Measurements from ENCODE around the gene BTG3.

The BTG3 gene

DNA sequence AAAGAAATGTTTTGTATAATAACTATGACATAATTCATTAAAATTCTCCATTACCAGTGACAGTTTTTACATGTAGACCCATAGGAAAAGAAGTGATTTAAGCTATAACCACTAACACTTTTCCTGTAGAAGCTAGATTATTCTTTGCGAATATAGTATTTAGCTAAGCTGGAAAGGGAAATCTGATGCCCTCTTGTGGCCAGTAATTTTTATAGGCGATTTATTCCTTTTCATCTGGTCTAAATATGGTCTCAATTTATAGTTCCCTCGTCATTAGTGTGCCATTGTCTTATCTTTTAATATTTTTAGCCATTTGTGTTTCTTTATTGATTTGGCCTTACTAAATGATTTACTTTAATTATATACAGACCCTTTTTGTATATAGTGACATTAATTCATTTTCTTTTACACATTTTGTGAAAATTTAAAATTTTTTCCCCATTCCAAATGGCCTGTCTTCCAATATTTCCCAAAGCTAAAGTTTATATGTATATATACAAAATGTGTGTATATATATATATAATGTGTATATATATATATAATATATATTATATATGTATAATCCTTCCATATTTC, 26.7 kb downstream of the BTG3 start:
- DNase-seq (ENCODE audit: low spot score), result no peak

DNA sequence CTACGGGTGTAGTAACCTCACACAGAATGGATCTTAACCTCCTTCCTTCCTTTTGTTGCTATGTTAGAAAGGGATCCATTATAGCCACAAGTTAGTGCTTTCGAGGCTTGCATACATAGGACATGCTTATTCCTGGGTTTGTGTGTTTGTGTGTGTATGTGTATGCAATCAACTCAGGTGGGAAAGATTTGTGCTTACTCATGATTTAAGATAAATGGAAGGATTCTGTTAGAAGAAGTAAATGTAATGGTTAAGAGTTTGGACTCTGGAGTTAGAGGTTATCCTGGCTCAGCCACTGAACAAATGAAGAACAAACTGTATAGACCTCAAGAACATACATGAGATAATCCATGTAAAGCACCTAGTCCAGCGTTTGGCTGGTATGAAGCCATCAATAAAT, 28.8 kb downstream of the BTG3 start:
- DNase-seq (ENCODE audit: low spot score), result no peak

DNA sequence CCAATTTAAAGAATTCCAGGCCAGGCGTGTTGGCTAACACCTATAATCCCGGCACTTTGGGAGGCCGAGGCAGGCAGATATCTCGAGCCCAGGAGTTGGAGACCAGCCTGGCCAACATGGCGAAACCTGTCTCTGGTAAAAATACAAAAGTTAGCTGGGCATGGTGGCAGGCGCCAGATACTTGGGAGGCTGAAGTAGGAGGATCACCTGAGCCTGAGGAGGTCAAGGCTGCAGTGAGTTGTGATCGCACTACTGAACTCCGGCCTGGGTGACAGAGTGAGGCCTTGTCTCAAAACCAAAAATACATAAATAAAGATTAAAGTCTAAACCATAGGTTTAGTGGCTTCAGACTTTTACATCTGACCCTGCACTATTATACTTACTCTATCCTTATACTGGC, 32.4 kb downstream of the BTG3 start:
- DNase-seq (ENCODE audit: low spot score), result no peak

DNA sequence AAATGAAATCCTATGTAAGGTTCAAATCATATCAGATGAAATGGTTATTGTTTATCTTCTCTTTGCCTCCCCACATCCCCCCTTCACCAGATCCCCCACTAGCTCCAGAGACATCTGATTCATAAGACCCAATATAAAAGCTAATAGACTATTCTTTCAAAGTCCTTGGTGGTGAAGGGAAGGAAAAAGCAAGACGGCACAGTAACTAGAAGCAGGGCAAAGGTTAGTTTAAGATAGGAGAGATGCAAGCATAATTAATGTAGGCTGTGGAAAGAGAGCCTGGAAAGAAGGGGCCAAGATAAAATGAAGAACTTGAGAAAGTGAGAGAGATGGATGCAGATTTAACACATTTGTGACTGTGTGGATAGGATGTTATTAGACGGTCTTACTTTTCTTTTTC, 33.8 kb downstream of the BTG3 start:
- no peak for DNase-seq (ENCODE audit: low spot score)

DNA sequence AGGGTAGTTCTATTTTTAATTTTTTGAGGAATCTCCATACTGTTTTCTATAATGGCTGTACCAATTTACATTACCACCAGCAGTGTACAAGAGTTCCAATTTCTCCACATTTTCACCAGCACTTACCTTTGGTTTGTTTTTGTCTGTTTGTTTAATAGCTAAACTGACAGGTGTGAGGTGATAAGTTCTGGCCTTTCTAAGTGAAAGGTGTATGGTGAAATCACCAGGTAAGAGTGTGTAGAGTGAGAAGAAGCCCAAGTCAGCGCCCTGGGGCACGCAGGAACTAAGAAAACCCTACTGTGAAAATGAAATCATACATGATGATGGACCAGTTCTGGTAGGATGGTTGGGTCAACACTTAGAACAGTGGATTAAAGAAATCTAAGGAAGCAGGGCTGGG, 34.5 kb downstream of the BTG3 start:
- no peak for DNase-seq (ENCODE audit: low spot score)

DNA sequence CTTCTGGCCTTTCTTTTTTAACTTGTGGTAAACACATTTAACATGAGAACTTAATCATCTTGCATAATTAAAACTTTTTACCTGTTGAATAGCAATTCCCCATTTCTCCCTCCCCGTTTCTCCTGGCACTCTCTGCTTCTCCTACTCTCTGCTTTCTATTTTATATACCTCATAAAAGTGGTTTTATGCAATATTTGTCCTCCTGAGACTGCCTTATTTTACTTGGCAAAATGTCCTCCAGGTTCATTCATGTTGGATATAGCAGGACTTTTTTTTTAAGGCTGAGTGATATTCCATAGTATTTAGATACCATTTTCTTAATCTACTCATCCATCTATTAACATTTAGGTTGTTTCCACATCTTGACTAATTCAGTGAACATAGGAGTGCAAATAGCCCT, 35.0 kb downstream of the BTG3 start:
- DNase-seq (ENCODE audit: low spot score), result no peak

DNA sequence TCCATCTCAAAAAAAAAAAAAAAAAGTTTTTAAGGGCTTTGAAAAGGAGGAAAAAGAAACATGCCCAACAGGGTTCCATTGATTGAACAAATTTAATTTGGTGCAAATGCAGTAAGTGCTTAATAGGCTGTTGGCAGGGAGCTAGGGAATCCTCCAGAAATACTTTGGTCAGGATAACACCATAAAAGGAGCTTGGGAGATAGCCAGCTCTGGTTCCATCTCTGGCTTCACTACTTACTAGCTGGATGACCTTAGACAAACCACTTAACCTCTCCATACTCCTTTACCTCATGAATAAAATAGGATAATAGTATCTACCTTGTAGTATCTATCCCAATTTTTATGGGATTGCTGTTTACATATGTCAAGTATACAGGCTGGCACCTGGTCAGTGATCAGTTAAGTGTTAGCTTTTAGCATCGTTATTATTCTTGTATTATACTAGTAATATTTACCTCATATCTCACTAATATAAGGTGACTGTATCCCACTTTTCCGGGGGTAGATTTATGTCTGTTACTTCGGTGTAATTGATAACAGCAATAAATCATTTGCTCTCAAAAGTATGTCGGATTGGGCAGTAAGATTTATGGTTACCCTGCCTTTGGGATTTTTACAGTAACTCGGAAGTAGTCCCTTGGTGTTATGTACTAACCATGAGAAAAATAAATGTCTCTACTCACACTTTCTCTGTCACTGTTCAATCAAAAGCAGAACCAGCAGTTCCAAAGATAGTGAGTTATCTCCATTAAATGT, 36.4 kb downstream of the BTG3 start:
- DNase-seq (ENCODE audit: low spot score), result no peak

DNA sequence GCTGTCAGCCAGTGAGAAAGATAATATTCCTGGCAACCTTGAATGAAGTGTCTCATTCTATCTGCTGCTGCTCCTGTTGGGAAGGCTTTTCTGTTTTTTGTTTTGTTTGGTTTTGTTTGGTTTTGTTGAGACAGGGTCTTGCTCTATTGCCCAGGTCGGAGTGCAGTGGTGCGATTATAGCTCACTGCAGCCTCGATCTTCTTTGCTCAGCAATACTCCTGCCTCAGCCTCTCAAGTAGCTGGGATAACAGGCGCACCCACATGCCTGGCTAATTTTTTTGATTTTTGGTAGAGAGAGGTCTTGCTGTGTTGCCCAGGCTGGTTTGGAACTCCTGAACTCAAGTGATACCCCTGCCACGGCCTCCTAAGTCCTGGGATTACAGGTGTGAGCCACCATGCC, 37.6 kb downstream of the BTG3 start:
- no peak for DNase-seq (ENCODE audit: low spot score)

DNA sequence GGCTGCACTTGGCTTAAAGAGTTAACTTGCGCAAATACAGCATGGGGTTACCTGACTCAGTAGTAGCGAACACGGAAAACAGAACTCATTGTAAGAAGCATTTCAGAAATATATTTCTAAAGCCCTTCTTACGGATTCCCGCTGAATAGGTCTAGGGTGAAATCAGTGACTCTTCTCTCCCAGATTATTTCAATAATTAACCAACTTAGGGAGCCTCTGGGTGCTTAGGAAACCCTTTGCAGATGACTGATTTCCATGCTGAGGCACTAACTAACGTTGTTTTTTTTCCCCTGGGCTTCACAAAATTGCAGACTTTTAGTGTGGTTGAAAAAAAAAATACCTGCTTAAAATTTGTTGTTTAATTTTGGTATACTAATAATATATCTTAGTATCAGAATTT, 40.3 kb downstream of the BTG3 start:
- no peak for DNase-seq (ENCODE audit: low spot score)

DNA sequence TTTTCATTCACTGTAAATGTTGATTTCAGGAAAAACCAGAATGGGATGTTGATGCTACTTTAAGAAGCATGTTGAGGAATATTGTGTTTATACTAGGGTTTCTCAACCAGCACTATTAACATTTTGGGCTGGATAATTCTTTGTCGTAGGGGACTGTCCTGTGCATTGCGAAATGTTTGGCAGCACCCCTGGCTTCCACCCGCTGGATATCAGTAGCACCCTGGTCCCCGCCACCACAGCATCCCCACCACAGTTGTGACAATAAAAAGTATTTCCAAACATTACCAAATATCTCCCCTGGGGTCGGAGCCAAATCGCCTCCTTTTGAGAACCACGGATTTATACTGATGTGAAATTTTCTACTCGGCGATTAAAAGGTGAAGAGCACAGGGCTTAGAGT, 41.9 kb downstream of the BTG3 start:
- DNase-seq (ENCODE audit: low spot score), result no peak

DNA sequence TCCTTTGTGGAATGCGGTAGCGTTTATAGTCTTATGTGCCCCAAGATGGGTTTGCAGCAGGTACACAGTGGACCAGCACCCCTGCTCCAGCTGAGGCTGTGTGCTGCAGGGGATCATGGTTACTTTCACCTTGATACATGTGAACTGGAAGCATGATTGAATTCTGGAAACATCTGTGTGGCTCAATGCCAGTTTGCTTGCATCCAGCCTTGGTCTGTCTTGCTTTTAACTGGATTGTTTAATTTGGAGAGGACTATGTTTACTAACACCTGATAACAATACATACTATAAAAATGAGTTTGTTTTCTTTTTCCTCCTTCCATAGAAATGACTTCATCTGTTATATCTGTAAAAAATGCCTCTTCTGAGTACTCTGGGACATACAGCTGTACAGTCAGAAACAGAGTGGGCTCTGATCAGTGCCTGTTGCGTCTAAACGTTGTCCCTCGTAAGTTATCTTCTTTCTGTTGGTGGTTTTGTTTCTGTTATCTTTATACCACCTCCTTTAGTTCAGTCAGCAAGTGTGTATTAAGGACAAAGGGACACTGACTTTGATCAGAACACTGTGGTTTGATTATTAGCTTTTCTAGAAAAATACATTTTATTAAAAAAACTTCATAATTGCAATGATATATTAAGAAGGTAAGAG, 52.2 kb downstream of the BTG3 start:
- no peak for DNase-seq (ENCODE audit: low spot score)

DNA sequence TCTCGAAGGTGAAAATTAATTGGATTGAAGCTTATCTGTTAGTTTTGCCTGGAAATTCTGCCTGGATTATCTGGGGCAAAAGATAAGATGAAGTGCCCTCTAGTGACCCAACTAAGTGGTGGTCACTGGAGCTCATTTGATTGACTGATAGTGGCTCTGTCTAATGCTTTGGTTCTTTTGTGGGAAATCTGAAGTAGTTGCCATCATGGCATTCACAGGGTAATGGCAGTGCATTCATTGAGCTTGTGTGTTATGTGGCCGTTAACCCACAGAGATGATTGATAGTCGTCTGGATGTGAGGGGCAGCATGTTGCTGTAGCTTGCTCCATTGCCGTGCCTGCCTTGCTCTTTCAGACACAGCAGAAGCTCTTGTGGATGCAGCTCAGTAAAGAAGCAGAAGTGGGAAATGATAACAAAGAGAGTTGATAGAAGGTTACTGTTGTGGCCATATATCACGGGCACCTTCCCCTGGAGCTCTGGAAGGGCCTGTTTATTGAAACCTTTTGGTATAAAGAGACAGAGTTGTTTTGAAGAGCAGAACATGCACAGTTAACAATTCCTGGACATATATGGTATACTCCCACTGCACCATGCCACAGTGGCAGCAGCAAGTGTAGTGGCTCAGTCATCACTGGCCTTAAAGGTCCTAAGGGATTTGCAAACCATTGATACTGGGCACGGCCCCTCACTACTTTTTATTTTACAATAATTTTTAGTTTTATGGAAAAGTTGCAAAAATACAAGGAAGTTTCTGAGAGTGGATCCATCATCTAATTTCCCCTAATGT, 57.8 kb downstream of the BTG3 start:
- DNase-seq (ENCODE audit: low spot score), result no peak

DNA sequence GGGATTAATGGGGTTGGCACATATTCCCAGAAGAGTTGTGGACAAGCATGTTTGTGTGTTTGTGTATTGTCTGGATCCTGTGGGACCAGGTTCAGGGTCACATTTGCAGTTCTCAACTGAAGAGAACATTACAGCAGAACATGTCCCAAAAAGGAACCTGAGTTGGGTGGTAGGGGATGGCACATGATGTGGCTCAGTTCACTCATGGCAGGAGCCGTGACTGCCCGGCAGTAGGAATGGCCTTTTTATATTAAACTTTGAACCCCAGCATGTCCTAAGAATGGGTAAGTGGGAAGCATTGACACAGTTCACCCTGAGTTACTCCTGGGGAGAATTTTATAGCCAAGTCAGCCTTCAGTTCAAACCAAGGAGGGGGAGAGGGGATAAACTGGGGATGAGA, 58.6 kb downstream of the BTG3 start:
- no peak for DNase-seq (ENCODE audit: low spot score)

DNA sequence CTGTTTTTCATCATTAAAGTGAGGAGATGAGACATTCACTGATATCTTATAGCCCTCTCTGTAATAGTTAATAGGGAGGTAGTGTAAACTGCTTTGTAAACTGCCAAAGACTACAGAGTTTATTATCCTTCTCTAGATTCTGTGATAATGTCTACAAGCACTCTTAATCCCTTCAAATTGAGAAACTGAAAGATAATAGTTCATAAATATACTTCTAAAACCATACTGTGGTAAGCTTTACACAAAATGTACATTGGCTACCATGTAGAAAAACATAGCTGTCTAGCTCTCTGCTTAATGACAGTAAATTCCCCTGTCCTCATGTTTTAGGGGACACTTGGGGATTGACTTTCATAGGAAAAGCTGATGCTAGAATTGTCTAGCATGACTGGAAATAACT, 60.3 kb downstream of the BTG3 start:
- DNase-seq (ENCODE audit: low spot score), result no peak

DNA sequence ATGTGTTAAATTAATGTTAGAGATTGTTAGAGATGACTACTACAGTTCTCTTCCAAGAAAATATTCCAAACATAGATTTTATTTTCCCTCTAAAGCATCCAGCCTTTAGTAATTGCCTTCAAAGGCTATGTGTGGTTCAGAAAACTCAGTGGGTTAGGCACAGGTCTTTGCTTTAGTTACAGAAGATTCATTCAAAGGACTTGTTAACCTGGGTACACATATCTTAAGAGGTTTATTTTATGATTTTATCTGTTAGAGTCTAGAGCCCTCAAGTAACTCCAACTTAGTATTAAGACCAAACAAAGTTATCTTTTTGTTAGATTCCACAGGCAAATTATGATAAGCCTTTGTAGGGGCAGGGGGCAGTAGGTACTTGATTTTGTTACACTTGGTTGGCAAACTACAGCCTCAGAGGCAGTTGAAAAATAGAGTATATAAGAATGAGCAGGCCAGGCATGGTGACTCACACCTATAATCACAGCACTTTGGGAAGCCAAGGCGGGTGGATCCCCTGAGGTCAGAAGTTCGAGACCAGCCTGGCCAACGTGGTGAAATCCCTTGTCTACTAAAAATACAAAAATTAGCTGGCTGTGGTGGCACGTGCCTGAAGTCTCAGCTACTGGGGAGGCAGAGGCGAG, 61.9 kb downstream of the BTG3 start:
- no peak for DNase-seq (ENCODE audit: low spot score)

DNA sequence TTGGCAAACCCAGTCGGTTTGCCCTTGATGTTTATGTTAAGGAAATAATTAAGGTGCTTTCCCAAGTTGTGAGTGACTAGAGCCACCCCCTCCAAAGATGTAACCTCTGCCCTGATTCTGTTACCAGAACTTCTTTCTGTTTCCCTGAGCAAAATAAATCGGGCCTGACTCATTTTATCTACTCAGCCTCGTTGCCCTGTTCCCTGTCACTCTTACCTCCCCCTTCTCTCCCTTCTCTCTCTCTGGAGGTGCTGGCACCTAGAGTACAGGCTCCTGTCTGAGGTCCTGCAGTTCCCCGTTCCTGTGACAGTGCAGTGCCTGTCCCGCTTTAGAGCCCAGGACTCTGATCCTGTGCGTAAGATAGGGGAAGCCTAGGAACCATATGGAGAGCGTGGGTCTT, 64.4 kb downstream of the BTG3 start:
- no peak for DNase-seq (ENCODE audit: low spot score)

DNA sequence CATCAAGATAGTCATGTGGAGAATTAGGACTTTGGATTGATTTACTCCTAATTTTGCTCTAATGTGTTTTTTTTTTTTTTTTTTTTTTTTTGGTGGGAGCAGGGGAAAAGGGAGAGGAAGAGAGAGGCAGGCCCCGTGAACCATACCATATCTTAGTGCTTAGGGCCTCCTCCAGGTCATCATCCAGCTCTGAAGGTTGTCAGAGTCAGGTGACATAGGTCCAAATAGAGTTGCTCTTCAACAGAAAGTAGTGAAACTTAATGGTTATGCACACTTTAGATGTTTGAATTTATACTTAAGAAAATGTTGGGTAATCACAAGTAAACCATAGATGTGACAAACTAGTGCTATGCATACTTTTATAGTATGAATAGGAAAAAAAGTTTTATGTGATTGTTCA, 67.7 kb downstream of the BTG3 start:
- no peak for DNase-seq (ENCODE audit: low spot score)

All from left forelimb (tissue), 1 donor.